Neural cell (in vitro differentiated cells): ENCODE results near the gene CKAP4.

Experiments
- CTCF ChIP-seq: fragments of 450-650 bp; IDR thresholded peaks from 2 replicates; pipeline ENCODE4 v1.5.1; 2014; ENCODE audit warnings: antibody characterized with exemption, mild to moderate bottlenecking, moderate library complexity; ENCODE audit not compliant: poor library complexity, severe bottlenecking
- EZH2 ChIP-seq: fragments of 200-600, 300-800 bp; shearing (Covaris generic), sonication (generic); IDR thresholded peaks from 2 replicates; pipeline ENCODE4 v1.6.1; 2014; ENCODE audit warnings: antibody characterized with exemption, low read length, borderline replicate concordance, mild to moderate bottlenecking; ENCODE audit not compliant: insufficient read depth, poor library complexity, severe bottlenecking
- MXI1 ChIP-seq: fragments of 450-650 bp; conservative IDR thresholded peaks from 2 replicates; pipeline ENCODE4 v1.6.1; 2014; ENCODE audit warnings: antibody characterized with exemption, mild to moderate bottlenecking; ENCODE audit not compliant: poor library complexity, severe bottlenecking
- POLR2AphosphoS5 ChIP-seq: IDR thresholded peaks from 2 replicates; pipeline ENCODE4 v1.6.1; 2012
- SMC3 ChIP-seq: fragments of 450-650 bp; conservative IDR thresholded peaks from 2 replicates; pipeline ENCODE4 v1.6.1; 2014; ENCODE audit warnings: antibody characterized with exemption, mild to moderate bottlenecking, moderate library complexity; ENCODE audit not compliant: poor library complexity
- TAF1 ChIP-seq: IDR thresholded peaks from 2 replicates; pipeline ENCODE4 v1.6.1; 2012; ENCODE audit warnings: low read depth
- TF ChIP-seq, protein P1 (sequence below): IDR thresholded peaks from 2 replicates; pipeline ENCODE4 v1.6.1; 2012; ENCODE audit warnings: borderline replicate concordance

- TF ChIP-seq CTCF: no peak
- TF ChIP-seq POLR2AphosphoS5: no peak
- TF ChIP-seq, protein P1, sequence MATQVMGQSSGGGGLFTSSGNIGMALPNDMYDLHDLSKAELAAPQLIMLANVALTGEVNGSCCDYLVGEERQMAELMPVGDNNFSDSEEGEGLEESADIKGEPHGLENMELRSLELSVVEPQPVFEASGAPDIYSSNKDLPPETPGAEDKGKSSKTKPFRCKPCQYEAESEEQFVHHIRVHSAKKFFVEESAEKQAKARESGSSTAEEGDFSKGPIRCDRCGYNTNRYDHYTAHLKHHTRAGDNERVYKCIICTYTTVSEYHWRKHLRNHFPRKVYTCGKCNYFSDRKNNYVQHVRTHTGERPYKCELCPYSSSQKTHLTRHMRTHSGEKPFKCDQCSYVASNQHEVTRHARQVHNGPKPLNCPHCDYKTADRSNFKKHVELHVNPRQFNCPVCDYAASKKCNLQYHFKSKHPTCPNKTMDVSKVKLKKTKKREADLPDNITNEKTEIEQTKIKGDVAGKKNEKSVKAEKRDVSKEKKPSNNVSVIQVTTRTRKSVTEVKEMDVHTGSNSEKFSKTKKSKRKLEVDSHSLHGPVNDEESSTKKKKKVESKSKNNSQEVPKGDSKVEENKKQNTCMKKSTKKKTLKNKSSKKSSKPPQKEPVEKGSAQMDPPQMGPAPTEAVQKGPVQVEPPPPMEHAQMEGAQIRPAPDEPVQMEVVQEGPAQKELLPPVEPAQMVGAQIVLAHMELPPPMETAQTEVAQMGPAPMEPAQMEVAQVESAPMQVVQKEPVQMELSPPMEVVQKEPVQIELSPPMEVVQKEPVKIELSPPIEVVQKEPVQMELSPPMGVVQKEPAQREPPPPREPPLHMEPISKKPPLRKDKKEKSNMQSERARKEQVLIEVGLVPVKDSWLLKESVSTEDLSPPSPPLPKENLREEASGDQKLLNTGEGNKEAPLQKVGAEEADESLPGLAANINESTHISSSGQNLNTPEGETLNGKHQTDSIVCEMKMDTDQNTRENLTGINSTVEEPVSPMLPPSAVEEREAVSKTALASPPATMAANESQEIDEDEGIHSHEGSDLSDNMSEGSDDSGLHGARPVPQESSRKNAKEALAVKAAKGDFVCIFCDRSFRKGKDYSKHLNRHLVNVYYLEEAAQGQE: no peak
- no peak for TF ChIP-seq MXI1
- no peak for TF ChIP-seq EZH2
- no peak for TF ChIP-seq TAF1
- TF ChIP-seq SMC3: no peak
These were observed 27.3 kb downstream of the CKAP4 start for GRCh38 chr12:106220536-106220935.
